GM18520 (cell line): ENCODE data around the gene RASD2.

Experiments
- ATAC-seq: cut with Tn5 transposase; IDR thresholded peaks from one replicate; pipeline ENCODE4 v1.9.1; 2021; ENCODE audit not compliant: unreplicated experiment

The RASD2 gene

DNA sequence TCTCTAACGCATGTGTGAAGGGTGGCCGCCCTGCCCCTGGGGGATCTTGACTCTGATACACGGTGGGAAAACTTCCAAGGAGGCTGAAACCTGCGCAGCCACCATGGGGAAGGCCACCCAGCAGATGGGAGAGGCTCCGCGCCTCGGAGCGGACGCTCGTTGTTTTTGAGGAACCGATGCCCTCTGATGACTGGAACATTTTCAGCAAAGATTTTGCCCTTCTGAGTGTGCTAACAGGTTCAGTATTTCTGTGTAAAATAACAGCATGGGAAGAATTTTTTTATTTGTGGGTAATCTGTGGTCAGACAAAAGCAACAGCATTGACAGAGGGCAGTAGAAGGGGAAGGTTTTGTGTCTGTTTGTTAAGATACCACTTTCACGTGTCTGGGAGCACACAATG, 59.8 kb downstream of the RASD2 start:
- ATAC-seq: no peak

DNA sequence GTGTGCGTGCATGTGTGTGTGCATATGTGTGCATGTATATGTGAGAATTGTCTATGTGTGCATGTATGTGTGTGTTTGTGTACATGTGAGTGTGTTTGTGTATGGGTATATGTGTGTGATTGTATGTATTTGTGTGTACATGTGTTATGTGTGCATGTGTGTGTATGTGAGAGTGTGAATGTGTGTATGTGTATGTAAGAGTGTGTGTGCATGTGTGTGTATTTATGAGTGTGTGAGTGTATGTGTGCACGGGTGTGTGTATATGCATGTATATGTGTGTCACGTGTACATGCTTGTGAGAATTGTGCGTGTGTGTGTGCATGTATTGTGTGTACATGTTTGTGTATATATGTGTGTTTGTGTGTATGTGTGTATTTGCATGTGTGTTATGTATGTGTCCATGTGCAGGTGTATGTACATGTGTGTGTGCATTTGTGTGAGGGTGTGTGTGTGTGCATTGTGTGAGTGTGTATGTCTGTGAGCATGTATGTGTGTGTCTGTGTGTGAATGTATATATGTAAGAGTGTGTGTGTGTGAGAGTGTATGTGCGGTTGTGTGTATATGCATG, 60.5 kb downstream of the RASD2 start:
- ATAC-seq: no peak

DNA sequence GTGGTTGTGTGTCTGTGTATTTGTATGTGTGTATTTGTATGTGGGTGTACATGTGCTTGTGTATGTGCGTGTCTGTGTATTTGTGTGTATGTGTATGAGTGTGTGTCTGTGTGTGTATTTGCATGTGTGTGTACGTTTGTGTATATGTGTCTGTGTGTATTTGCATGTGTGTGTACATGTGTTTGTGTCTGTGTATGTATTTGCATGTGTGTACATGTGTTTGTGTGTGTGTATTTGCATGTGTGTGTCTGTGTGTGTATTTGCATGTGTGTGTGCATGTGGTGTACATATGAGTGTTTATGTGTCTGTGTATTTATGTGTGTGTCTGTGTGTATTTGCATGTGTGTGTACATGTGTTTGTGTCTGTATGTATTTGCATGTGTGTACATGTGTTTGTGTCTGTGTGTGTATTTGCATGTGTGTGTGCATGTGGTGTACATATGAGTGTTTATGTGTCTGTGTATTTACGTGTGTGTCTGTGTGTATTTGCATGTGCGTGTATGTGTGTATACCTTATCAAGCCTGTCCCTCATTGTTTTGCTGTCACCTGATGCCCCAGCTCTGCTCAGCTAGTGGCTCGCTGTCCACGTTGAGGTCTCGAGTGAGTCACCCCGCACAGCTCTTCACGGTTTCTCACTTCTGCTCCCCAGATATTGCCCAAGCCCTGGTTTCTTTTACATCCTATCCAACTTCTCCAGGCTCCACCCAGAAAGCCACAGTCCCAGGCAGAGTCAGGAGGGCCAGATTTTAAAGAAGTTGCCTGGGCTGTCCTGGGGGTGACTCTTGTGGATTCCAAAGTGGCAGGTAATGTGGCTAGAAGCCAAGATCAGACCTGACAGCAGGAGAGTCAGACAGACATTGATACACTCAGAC, 61.3 kb downstream of the RASD2 start:
- no peak for ATAC-seq
